ENCODE results near the gene METTL23. TPM values are rescaled to one million over a fixed set of nuclear protein-coding genes. Genes with fewer than 3 reads are reported as not detected.

Gene METTL23
- polyA plus RNA-seq, 1 donor (not counting 4 experiments of a cell fraction or from before 2014, with no cell fraction given), result 48.3 TPM

- no peaks in the 10 kb centered on the region for H3K27me3 ChIP-seq (ENCODE audit: control insufficient read depth, extremely low read depth, insufficient read depth, low read length)
- peak overlapping the region; percentile 31 for H3K9ac ChIP-seq (ENCODE audit: control insufficient read depth, extremely low read depth, insufficient read depth, low read length)
- FAIRE-seq (peak; percentile 39), DNase-seq (ENCODE audit: low read depth, low spot score) (no peak)
- no peaks in the 10 kb centered on the region for H3K9me3 ChIP-seq (ENCODE audit: control insufficient read depth, low read depth, low read length)
- H3K27ac ChIP-seq (ENCODE audit: control insufficient read depth, insufficient read depth, low read length), result peak overlapping the region; percentile 38
- peaks cover 12% of the 10 kb centered on the region for H3K79me2 ChIP-seq (ENCODE audit: control insufficient read depth, insufficient read depth, low read length)
- dilution Hi-C loops (cut with MboI; ENCODE audit: extremely low pct_ligation_motif_present, low sequenced_read_pairs), result no loop called here
- H4K20me1 ChIP-seq (ENCODE audit: control insufficient read depth, extremely low read depth, insufficient read depth, low read length), result no peaks in the 10 kb centered on the region
- H3K4me1 ChIP-seq (ENCODE audit: control insufficient read depth, extremely low read depth, insufficient read depth, low read length), result peaks cover 5% of the 10 kb centered on the region
- no peak overlapping the region for H3K4me3 ChIP-seq (ENCODE audit: control insufficient read depth in 2 of 3, extremely low read depth in 1 of 3, insufficient read depth in 2 of 3, low read depth in 1 of 3, low read length in 3 of 3)
- peaks cover 39 to 48% of the 10 kb centered on the region in 2 experiments for H3K36me3 ChIP-seq (ENCODE audit: control insufficient read depth in 2 of 2, extremely low read depth in 1 of 2, insufficient read depth in 2 of 2, low read length in 2 of 2)
- no peaks in the 10 kb centered on the region for H3K9me1 ChIP-seq (ENCODE audit: control insufficient read depth, extremely low read depth, insufficient read depth, low read length)
- H2AFZ ChIP-seq (ENCODE audit: control insufficient read depth, low read length), result no peak overlapping the region
- H3K4me2 ChIP-seq (ENCODE audit: control insufficient read depth, extremely low read depth, insufficient read depth, low read depth, low read length), result no peak overlapping the region
- TF ChIP-seq EZH2 (IDR thresholded peaks at IDR 0.05; ENCODE audit: low read length), result no peak
- TF ChIP-seq, protein P1, sequence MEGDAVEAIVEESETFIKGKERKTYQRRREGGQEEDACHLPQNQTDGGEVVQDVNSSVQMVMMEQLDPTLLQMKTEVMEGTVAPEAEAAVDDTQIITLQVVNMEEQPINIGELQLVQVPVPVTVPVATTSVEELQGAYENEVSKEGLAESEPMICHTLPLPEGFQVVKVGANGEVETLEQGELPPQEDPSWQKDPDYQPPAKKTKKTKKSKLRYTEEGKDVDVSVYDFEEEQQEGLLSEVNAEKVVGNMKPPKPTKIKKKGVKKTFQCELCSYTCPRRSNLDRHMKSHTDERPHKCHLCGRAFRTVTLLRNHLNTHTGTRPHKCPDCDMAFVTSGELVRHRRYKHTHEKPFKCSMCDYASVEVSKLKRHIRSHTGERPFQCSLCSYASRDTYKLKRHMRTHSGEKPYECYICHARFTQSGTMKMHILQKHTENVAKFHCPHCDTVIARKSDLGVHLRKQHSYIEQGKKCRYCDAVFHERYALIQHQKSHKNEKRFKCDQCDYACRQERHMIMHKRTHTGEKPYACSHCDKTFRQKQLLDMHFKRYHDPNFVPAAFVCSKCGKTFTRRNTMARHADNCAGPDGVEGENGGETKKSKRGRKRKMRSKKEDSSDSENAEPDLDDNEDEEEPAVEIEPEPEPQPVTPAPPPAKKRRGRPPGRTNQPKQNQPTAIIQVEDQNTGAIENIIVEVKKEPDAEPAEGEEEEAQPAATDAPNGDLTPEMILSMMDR (optimal IDR thresholded peaks at IDR 0.05 in 1 of 3, IDR thresholded peaks at IDR 0.05 in 1 of 3, conservative IDR thresholded peaks at IDR 0.05 in 1 of 3; ENCODE audit: extremely low read depth in 1 of 3, insufficient read depth in 2 of 3, low read length in 3 of 3), result no peak
Observed at GRCh38 chr17:76716146-76716838, 10.3 kb upstream of the METTL23 start.

GRCh38 chr17:76716839-76717215 lies 9.8 kb upstream of the METTL23 start:
- Histone ChIP-seq H3K79me2 (ENCODE audit: control insufficient read depth, insufficient read depth, low read length) (peaks cover 13% of the 10 kb centered on the region), H3K36me3 (ENCODE audit: control insufficient read depth in 2 of 2, extremely low read depth in 1 of 2, insufficient read depth in 2 of 2, low read length in 2 of 2) (peaks cover 45 to 52% of the 10 kb centered on the region in 2 experiments), H2AFZ (ENCODE audit: control insufficient read depth, low read length) (no peak overlapping the region), H3K9me3 (ENCODE audit: control insufficient read depth, low read depth, low read length) (no peaks in the 10 kb centered on the region), H3K27ac (ENCODE audit: control insufficient read depth, insufficient read depth, low read length) (peak overlapping the region; percentile 38), H4K20me1 (ENCODE audit: control insufficient read depth, extremely low read depth, insufficient read depth, low read length) (no peaks in the 10 kb centered on the region), H3K27me3 (ENCODE audit: control insufficient read depth, extremely low read depth, insufficient read depth, low read length) (no peaks in the 10 kb centered on the region), H3K9me1 (ENCODE audit: control insufficient read depth, extremely low read depth, insufficient read depth, low read length) (no peaks in the 10 kb centered on the region), H3K9ac (ENCODE audit: control insufficient read depth, extremely low read depth, insufficient read depth, low read length) (no peak overlapping the region), H3K4me1 (ENCODE audit: control insufficient read depth, extremely low read depth, insufficient read depth, low read length) (peaks cover 2% of the 10 kb centered on the region), H3K4me3 (ENCODE audit: control insufficient read depth in 2 of 3, extremely low read depth in 1 of 3, insufficient read depth in 2 of 3, low read depth in 1 of 3, low read length in 3 of 3) (no peak overlapping the region), H3K4me2 (ENCODE audit: control insufficient read depth, extremely low read depth, insufficient read depth, low read depth, low read length) (no peak overlapping the region)
- FAIRE-seq, result no peak
- DNase-seq (ENCODE audit: low read depth, low spot score), result no peak
- dilution Hi-C loops (cut with MboI; ENCODE audit: extremely low pct_ligation_motif_present, low sequenced_read_pairs), result no loop called here
- no peak for TF ChIP-seq EZH2 (IDR thresholded peaks at IDR 0.05; ENCODE audit: low read length)
- TF ChIP-seq, protein P1 (optimal IDR thresholded peaks at IDR 0.05 in 1 of 3, IDR thresholded peaks at IDR 0.05 in 1 of 3, conservative IDR thresholded peaks at IDR 0.05 in 1 of 3; ENCODE audit: extremely low read depth in 1 of 3, insufficient read depth in 2 of 3, low read length in 3 of 3), result no peak
